A549 (cell line): ENCODE results near the gene COL26A1.

ENCODE experiments used
- BHLHE40 ChIP-seq: IDR thresholded peaks from 2 replicates; pipeline ENCODE4 v1.6.1; 2012; ENCODE audit warnings: low read depth, low read length, inconsistent platforms
- CEBPB ChIP-seq, 2 experiments: fragments of >200 bp in 1 of 2; sonication (Bioruptor Twin) in 1 of 2; formaldehyde crosslinking in 1 of 2; IDR thresholded peaks; 2 replicates each; pipeline ENCODE4 v1.6.1; 2012 to 2016
- EP300 ChIP-seq, 2 experiments: fragments of >200 bp; sonication (Bioruptor Twin); formaldehyde crosslinking; IDR thresholded peaks; 2 replicates in 1 of 2; 3 replicates in 1 of 2; pipeline ENCODE4 v1.6.1; 2016 to 2017
- POLR2A ChIP-seq: IDR thresholded peaks from 2 replicates; pipeline ENCODE4 v1.6.1; 2012; ENCODE audit warnings: mild to moderate bottlenecking, low read length
- TF ChIP-seq, protein P1 (sequence below): fragments of >200 bp; sonication (Bioruptor Twin); formaldehyde crosslinking; IDR thresholded peaks from 3 replicates; pipeline ENCODE4 v1.5.1; 2016

DNA sequence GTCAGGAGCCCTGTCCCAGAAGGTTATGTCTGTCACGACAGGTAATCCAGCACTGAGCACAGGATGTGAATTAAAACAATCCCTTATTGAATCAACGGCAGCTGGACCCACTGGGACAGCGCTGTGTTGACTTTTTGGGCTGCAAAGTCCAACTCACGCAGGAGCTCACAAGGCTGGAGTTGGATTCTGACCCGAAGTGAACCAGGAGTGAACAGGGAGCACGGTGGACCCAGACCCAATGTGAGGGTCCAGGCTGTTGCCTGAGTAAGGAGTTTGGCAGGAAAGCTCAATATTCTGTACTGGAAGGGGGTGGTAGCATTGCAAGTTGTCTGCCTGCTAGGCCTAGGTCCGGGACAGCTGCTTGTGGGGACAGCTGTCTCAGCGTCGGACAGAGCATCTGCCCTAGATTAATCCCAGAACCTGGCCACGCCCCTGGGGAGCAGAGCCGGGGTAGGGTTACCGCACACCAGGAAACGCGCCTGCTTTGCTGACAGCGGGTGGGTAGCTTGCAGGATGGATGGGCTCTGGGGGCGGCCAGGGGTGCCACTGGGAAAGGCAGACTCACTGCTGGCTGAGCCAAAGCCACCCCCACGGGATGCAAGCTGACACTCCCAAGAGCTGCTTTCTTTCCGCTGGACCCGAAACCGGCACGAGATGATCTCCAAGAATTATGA lies 24.0 kb downstream of the COL26A1 start:
- TF ChIP-seq EP300 (IDR thresholded peaks at IDR 0.05) (no peak), POLR2A (no peak), CEBPB (IDR thresholded peaks at IDR 0.05) (no peak), BHLHE40 (no peak)
- TF ChIP-seq, protein P1, sequence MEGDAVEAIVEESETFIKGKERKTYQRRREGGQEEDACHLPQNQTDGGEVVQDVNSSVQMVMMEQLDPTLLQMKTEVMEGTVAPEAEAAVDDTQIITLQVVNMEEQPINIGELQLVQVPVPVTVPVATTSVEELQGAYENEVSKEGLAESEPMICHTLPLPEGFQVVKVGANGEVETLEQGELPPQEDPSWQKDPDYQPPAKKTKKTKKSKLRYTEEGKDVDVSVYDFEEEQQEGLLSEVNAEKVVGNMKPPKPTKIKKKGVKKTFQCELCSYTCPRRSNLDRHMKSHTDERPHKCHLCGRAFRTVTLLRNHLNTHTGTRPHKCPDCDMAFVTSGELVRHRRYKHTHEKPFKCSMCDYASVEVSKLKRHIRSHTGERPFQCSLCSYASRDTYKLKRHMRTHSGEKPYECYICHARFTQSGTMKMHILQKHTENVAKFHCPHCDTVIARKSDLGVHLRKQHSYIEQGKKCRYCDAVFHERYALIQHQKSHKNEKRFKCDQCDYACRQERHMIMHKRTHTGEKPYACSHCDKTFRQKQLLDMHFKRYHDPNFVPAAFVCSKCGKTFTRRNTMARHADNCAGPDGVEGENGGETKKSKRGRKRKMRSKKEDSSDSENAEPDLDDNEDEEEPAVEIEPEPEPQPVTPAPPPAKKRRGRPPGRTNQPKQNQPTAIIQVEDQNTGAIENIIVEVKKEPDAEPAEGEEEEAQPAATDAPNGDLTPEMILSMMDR: no peak
